ENCODE data around the gene PANX3. TPM values are rescaled to one million over a fixed set of nuclear protein-coding genes. Genes with fewer than 3 reads are reported as not detected.
A peak's percentile ranks its signal among the peaks of the same experiment; 100 is the strongest.

PANX3 gene
- total RNA-seq, 2 donors from 2014 or later: not detected

- no peak for ATAC-seq (replicated peaks)
- Mint-ChIP-seq H3K36me3 (ENCODE audit: low read depth) (peaks cover 95% of the 10 kb centered on the region), H3K4me1 (peaks cover 5% of the 10 kb centered on the region), H3K4me3 (no peak overlapping the region), H3K27me3 (no peaks in the 10 kb centered on the region), H3K9me3 (no peaks in the 10 kb centered on the region), H3K27ac (no peak overlapping the region)
Measured at GRCh38 chr11:124633355-124633754, 22.1 kb downstream of the PANX3 start.

- Mint-ChIP-seq H3K4me1 (no peaks in the 10 kb centered on the region), H3K27ac (peak overlapping the region; percentile 8), H3K27me3 (no peaks in the 10 kb centered on the region), H3K4me3 (no peak overlapping the region), H3K9me3 (no peaks in the 10 kb centered on the region), H3K36me3 (ENCODE audit: low read depth) (peaks cover 69% of the 10 kb centered on the region)
- ATAC-seq (replicated peaks): no peak
Measured at GRCh38 chr11:124635932-124636331, 24.7 kb downstream of the PANX3 start.

GRCh38 chr11:124638500-124638899 is 27.3 kb downstream of the PANX3 start:
- Mint-ChIP-seq H3K4me3 (no peak overlapping the region), H3K27ac (no peak overlapping the region)

GRCh38 chr11:124639186-124639585 is 28.0 kb downstream of the PANX3 start:
- ATAC-seq (replicated peaks): no peak
- H3K27ac Mint-ChIP-seq: no peak overlapping the region
- no peaks in the 10 kb centered on the region for H3K27me3 Mint-ChIP-seq
- H3K36me3 Mint-ChIP-seq (ENCODE audit: low read depth): peaks cover 36% of the 10 kb centered on the region
- no peaks in the 10 kb centered on the region for H3K4me1 Mint-ChIP-seq
- no peak overlapping the region for H3K4me3 Mint-ChIP-seq
- no peaks in the 10 kb centered on the region for H3K9me3 Mint-ChIP-seq

More at GRCh38 chr11:124638500-124638899, 27.3 kb downstream of the PANX3 start:
- H3K9me3 Mint-ChIP-seq: no peaks in the 10 kb centered on the region
- H3K27me3 Mint-ChIP-seq: no peaks in the 10 kb centered on the region
- ATAC-seq (replicated peaks): no peak
- peaks cover 43% of the 10 kb centered on the region for H3K36me3 Mint-ChIP-seq (ENCODE audit: low read depth)
- no peaks in the 10 kb centered on the region for H3K4me1 Mint-ChIP-seq

- Mint-ChIP-seq H3K27ac (no peak overlapping the region), H3K9me3 (no peaks in the 10 kb centered on the region), H3K4me3 (no peak overlapping the region), H3K27me3 (no peaks in the 10 kb centered on the region), H3K4me1 (no peaks in the 10 kb centered on the region), H3K36me3 (ENCODE audit: low read depth) (peaks cover 24% of the 10 kb centered on the region)
- ATAC-seq (replicated peaks): no peak
Measured at GRCh38 chr11:124640666-124641065, 29.4 kb downstream of the PANX3 start.

- Mint-ChIP-seq H3K27ac (no peak overlapping the region), H3K36me3 (ENCODE audit: low read depth) (peaks cover 4% of the 10 kb centered on the region), H3K4me3 (no peak overlapping the region), H3K27me3 (no peaks in the 10 kb centered on the region), H3K4me1 (no peaks in the 10 kb centered on the region), H3K9me3 (no peaks in the 10 kb centered on the region)
- no peak for ATAC-seq (replicated peaks)
Measured at GRCh38 chr11:124642628-124643027, 31.4 kb downstream of the PANX3 start.

- no peaks in the 10 kb centered on the region for H3K4me1 Mint-ChIP-seq
Measured at GRCh38 chr11:124643042-124643604, 31.9 kb downstream of the PANX3 start.

GRCh38 chr11:124643605-124644425 is 32.6 kb downstream of the PANX3 start:
- no peak for ATAC-seq (replicated peaks)
- H3K36me3 Mint-ChIP-seq (ENCODE audit: low read depth): no peaks in the 10 kb centered on the region
- H3K27me3 Mint-ChIP-seq: no peaks in the 10 kb centered on the region

More at GRCh38 chr11:124643042-124643604, 31.9 kb downstream of the PANX3 start:
- H3K9me3 Mint-ChIP-seq: no peaks in the 10 kb centered on the region
- ATAC-seq (replicated peaks): no peak
- no peaks in the 10 kb centered on the region for H3K36me3 Mint-ChIP-seq (ENCODE audit: low read depth)
- H3K4me3 Mint-ChIP-seq: no peak overlapping the region
- H3K27ac Mint-ChIP-seq: no peak overlapping the region
- no peaks in the 10 kb centered on the region for H3K27me3 Mint-ChIP-seq

GRCh38 chr11:124644426-124645280 is 33.4 kb downstream of the PANX3 start:
- H3K4me1 Mint-ChIP-seq: no peaks in the 10 kb centered on the region
- ATAC-seq (replicated peaks): no peak
- H3K36me3 Mint-ChIP-seq (ENCODE audit: low read depth): no peaks in the 10 kb centered on the region
- no peaks in the 10 kb centered on the region for H3K27me3 Mint-ChIP-seq
- H3K27ac Mint-ChIP-seq: no peak overlapping the region
- H3K9me3 Mint-ChIP-seq: no peaks in the 10 kb centered on the region
- no peak overlapping the region for H3K4me3 Mint-ChIP-seq

More at GRCh38 chr11:124643605-124644425, 32.6 kb downstream of the PANX3 start:
- Mint-ChIP-seq H3K4me3 (no peak overlapping the region), H3K4me1 (no peaks in the 10 kb centered on the region), H3K27ac (no peak overlapping the region), H3K9me3 (no peaks in the 10 kb centered on the region)

- no peak overlapping the region for H3K27ac Mint-ChIP-seq
- no peaks in the 10 kb centered on the region for H3K4me1 Mint-ChIP-seq
- no peaks in the 10 kb centered on the region for H3K36me3 Mint-ChIP-seq (ENCODE audit: low read depth)
- no peak overlapping the region for H3K4me3 Mint-ChIP-seq
- no peak for ATAC-seq (replicated peaks)
- H3K9me3 Mint-ChIP-seq: no peaks in the 10 kb centered on the region
- no peaks in the 10 kb centered on the region for H3K27me3 Mint-ChIP-seq
Measured at GRCh38 chr11:124646148-124646547, 34.9 kb downstream of the PANX3 start.

- ATAC-seq (replicated peaks): no peak
Measured at GRCh38 chr11:124648610-124649009, 37.4 kb downstream of the PANX3 start.

GRCh38 chr11:124656774-124657630 is 45.8 kb downstream of the PANX3 start:
- Mint-ChIP-seq H3K27ac (no peak overlapping the region), H3K4me1 (no peaks in the 10 kb centered on the region), H3K27me3 (no peaks in the 10 kb centered on the region), H3K4me3 (no peak overlapping the region), H3K36me3 (ENCODE audit: low read depth) (peaks cover 13% of the 10 kb centered on the region), H3K9me3 (no peaks in the 10 kb centered on the region)
- ATAC-seq (replicated peaks): no peak

More at GRCh38 chr11:124648610-124649009, 37.4 kb downstream of the PANX3 start:
- Mint-ChIP-seq H3K9me3 (no peaks in the 10 kb centered on the region), H3K27ac (no peak overlapping the region), H3K4me3 (no peak overlapping the region), H3K36me3 (ENCODE audit: low read depth) (peaks cover 6% of the 10 kb centered on the region), H3K27me3 (no peaks in the 10 kb centered on the region), H3K4me1 (no peaks in the 10 kb centered on the region)

GRCh38 chr11:124657904-124658303 is 46.7 kb downstream of the PANX3 start:
- H3K27ac Mint-ChIP-seq: no peak overlapping the region
- ATAC-seq (replicated peaks): no peak

GRCh38 chr11:124658501-124658900 is 47.3 kb downstream of the PANX3 start:
- no peaks in the 10 kb centered on the region for H3K9me3 Mint-ChIP-seq
- H3K4me3 Mint-ChIP-seq: no peak overlapping the region
- ATAC-seq (replicated peaks): no peak
- H3K27ac Mint-ChIP-seq: no peak overlapping the region
- no peaks in the 10 kb centered on the region for H3K27me3 Mint-ChIP-seq
- H3K36me3 Mint-ChIP-seq (ENCODE audit: low read depth): peaks cover 8% of the 10 kb centered on the region
- H3K4me1 Mint-ChIP-seq: no peaks in the 10 kb centered on the region

More at GRCh38 chr11:124657904-124658303, 46.7 kb downstream of the PANX3 start:
- Mint-ChIP-seq H3K27me3 (no peaks in the 10 kb centered on the region), H3K36me3 (ENCODE audit: low read depth) (peaks cover 13% of the 10 kb centered on the region), H3K4me3 (no peak overlapping the region), H3K4me1 (no peaks in the 10 kb centered on the region), H3K9me3 (no peaks in the 10 kb centered on the region)

All from activated T-helper 17 cell treated with anti-CD3 and anti-CD28 coated beads, Interleukin-2, amount 50 U/mL, for 72 hours (primary cell).